Right lung (tissue), 10 donors: ENCODE data around the gene KLHDC8B. TPM values are rescaled to one million over a fixed set of nuclear protein-coding genes. Genes with fewer than 3 reads are reported as not detected.

Experiments
- DNase-seq, 2 donors: peaks; one replicate each; pipeline ENCODE4 v3.0.0-alpha.2; 2013
- long read RNA-seq, 8 donors: transcript quantifications; one replicate each; lab custom pipeline, GENCODE V29; 2026
- polyA plus RNA-seq, 5 donors: library from polyadenylated mRNA; unstranded; fragments of 120-200 nt; gene quantifications; one replicate each; pipeline versions ENCODE4 v1.2.1 to v1.2.3, GENCODE V29; 2013; ENCODE audit warnings: inconsistent platforms in 1 of 5, low replicate concordance in 1 of 5; ENCODE audit not compliant: insufficient read length in 5 of 5, insufficient read depth in 1 of 5

KLHDC8B gene
- 10 to 100 TPM; 34.7 to 53.4 (median 45.1) TPM for polyA plus RNA-seq
- long read RNA-seq, donor 1, transcript KLHDC8B-201 (6 exons, 1,959 nt) = major isoform, 7 of 12 reads
- long read RNA-seq, donor 1, partial matches to known transcripts = 5 of 12 reads
- long read RNA-seq, donor 1, other reads (novel, unspliced or antisense) = 0 of 12 reads
- long read RNA-seq, donor 2, partial matches to known transcripts = 0 of 3 reads
- long read RNA-seq, donor 2, other reads (novel, unspliced or antisense) = 0 of 3 reads
- long read RNA-seq, donor 3, transcript KLHDC8B-201 (6 exons, 1,959 nt) = major isoform, 11 of 16 reads
- long read RNA-seq, donor 3, partial matches to known transcripts = 5 of 16 reads
- long read RNA-seq, donor 3, other reads (novel, unspliced or antisense) = 0 of 16 reads
- long read RNA-seq, donor 4, partial matches to known transcripts = 0 of 1 reads
- long read RNA-seq, donor 4, other reads (novel, unspliced or antisense) = 0 of 1 reads
- long read RNA-seq, donor 5, transcript KLHDC8B-201 (6 exons, 1,959 nt) = major isoform, 9 of 27 reads
- long read RNA-seq, donor 5, partial matches to known transcripts = 17 of 27 reads
- long read RNA-seq, donor 5, other reads (novel, unspliced or antisense) = 0 of 27 reads
- long read RNA-seq, donor 6, transcript KLHDC8B-201 (6 exons, 1,959 nt) = major isoform, 10 of 10 reads
- long read RNA-seq, donor 6, partial matches to known transcripts = 0 of 10 reads
- long read RNA-seq, donor 6, other reads (novel, unspliced or antisense) = 0 of 10 reads
- long read RNA-seq, donor 7, transcript KLHDC8B-201 (6 exons, 1,959 nt) = major isoform, 7 of 7 reads
- long read RNA-seq, donor 7, partial matches to known transcripts = 0 of 7 reads
- long read RNA-seq, donor 7, other reads (novel, unspliced or antisense) = 0 of 7 reads
- long read RNA-seq, donor 8, partial matches to known transcripts = 0 of 1 reads
- long read RNA-seq, donor 8, other reads (novel, unspliced or antisense) = 0 of 1 reads

- DNase-seq = peak; percentile 93 to 94
These were observed at the start of gene KLHDC8B for GRCh38 chr3:49171119-49171774. TSS of gene KLHDC8B (plus strand) at chr3:49171598. CDS start at chr3:49172770, 1,172 bp downstream.

- no peak for DNase-seq
These were observed 49.4 kb upstream of the KLHDC8B start for GRCh38 chr3:49122022-49122421.

- DNase-seq = no peak
These were observed 48.9 kb upstream of the KLHDC8B start for GRCh38 chr3:49122451-49122850.

- no peak for DNase-seq
These were observed 48.4 kb upstream of the KLHDC8B start for GRCh38 chr3:49122886-49123545.

- no peak for DNase-seq
These were observed 47.7 kb upstream of the KLHDC8B start for GRCh38 chr3:49123687-49124086.

GRCh38 chr3:49124203-49124602 lies 47.2 kb upstream of the KLHDC8B start:
- DNase-seq = no peak

GRCh38 chr3:49124991-49125670 lies 46.3 kb upstream of the KLHDC8B start:
- no peak for DNase-seq

GRCh38 chr3:49131040-49131439 lies 40.4 kb upstream of the KLHDC8B start:
- no peak for DNase-seq

- no peak for DNase-seq
These were observed 39.8 kb upstream of the KLHDC8B start for GRCh38 chr3:49131576-49131975.

GRCh38 chr3:49132073-49132436 lies 39.3 kb upstream of the KLHDC8B start:
- no peak for DNase-seq

GRCh38 chr3:49132437-49133225 lies 38.8 kb upstream of the KLHDC8B start, which contains the start of gene LAMB2:
TSS of gene LAMB2 (minus strand) at chr3:49133050. CDS start at chr3:49132867, 183 bp downstream.
- peak; percentile 72 to 77 for DNase-seq

GRCh38 chr3:49133226-49133951 lies 38.0 kb upstream of the KLHDC8B start:
- peak; percentile 83 to 86 for DNase-seq

GRCh38 chr3:49134471-49135265 lies 36.7 kb upstream of the KLHDC8B start:
- no peak for DNase-seq

GRCh38 chr3:49135499-49135898 lies 35.9 kb upstream of the KLHDC8B start:
- no peak for DNase-seq

GRCh38 chr3:49140080-49140479 lies 31.3 kb upstream of the KLHDC8B start:
- DNase-seq = no peak

GRCh38 chr3:49148159-49148558 lies 23.2 kb upstream of the KLHDC8B start:
- no peak for DNase-seq

GRCh38 chr3:49151610-49152009 lies 19.8 kb upstream of the KLHDC8B start:
- no peak for DNase-seq

GRCh38 chr3:49153349-49153912 lies 18.0 kb upstream of the KLHDC8B start:
- DNase-seq = no peak
